HG03097 (cell line): ENCODE data around the gene UGT1A4.

ENCODE experiments used
- ATAC-seq: cut with Tn5 transposase; IDR thresholded peaks from one replicate; pipeline ENCODE4 v1.9.1; 2021; ENCODE audit not compliant: unreplicated experiment, low FRiP score

Gene UGT1A4

GRCh38 chr2:233718552-233718951 lies at the start of gene UGT1A4:
Gene UGT1A4 (plus strand): TSS chr2:233718736. CDS start chr2:233718821, 85 bp downstream.
- ATAC-seq, result no peak

- ATAC-seq, result no peak
Measured at GRCh38 chr2:233671290-233672161, 47.0 kb upstream of the UGT1A4 start, which contains the start of gene UGT1A9. Gene UGT1A9 (plus strand): TSS chr2:233671898. CDS start chr2:233671935, 37 bp downstream.

- ATAC-seq, result no peak
Measured at GRCh38 chr2:233672886-233673285, 45.6 kb upstream of the UGT1A4 start.

GRCh38 chr2:233673896-233674295 lies 44.6 kb upstream of the UGT1A4 start:
- no peak for ATAC-seq

- ATAC-seq, result no peak
Measured at GRCh38 chr2:233674314-233674713, 44.2 kb upstream of the UGT1A4 start.

- ATAC-seq, result no peak
Measured at GRCh38 chr2:233674995-233675394, 43.5 kb upstream of the UGT1A4 start.

- no peak for ATAC-seq
Measured at GRCh38 chr2:233676046-233676445, 42.5 kb upstream of the UGT1A4 start.

- no peak for ATAC-seq
Measured at GRCh38 chr2:233679196-233679595, 39.3 kb upstream of the UGT1A4 start.

GRCh38 chr2:233680361-233681045 lies 38.0 kb upstream of the UGT1A4 start:
- no peak for ATAC-seq

GRCh38 chr2:233681521-233682099 lies 36.9 kb upstream of the UGT1A4 start, which contains the start of gene UGT1A7:
Gene UGT1A7 (plus strand): TSS chr2:233681901. CDS start chr2:233681938, 37 bp downstream.
- no peak for ATAC-seq

GRCh38 chr2:233684640-233685039 lies 33.9 kb upstream of the UGT1A4 start:
- no peak for ATAC-seq

GRCh38 chr2:233686928-233687327 lies 31.6 kb upstream of the UGT1A4 start:
- ATAC-seq, result no peak

- ATAC-seq, result no peak
Measured at GRCh38 chr2:233688341-233688740, 30.2 kb upstream of the UGT1A4 start.

GRCh38 chr2:233689031-233689430 lies 29.5 kb upstream of the UGT1A4 start:
- no peak for ATAC-seq

GRCh38 chr2:233689501-233689900 lies 29.0 kb upstream of the UGT1A4 start:
- ATAC-seq, result no peak

GRCh38 chr2:233690444-233690843 lies 28.1 kb upstream of the UGT1A4 start:
- ATAC-seq, result no peak

GRCh38 chr2:233691443-233692433 lies 26.8 kb upstream of the UGT1A4 start:
- ATAC-seq, result no peak

GRCh38 chr2:233692648-233693047 lies 25.9 kb upstream of the UGT1A4 start, which contains the start of gene UGT1A6:
Gene UGT1A6 (plus strand): TSS chr2:233692890. CDS start chr2:233693005, 115 bp downstream.
- no peak for ATAC-seq

GRCh38 chr2:233693963-233694362 lies 24.6 kb upstream of the UGT1A4 start:
- no peak for ATAC-seq

GRCh38 chr2:233698740-233699139 lies 19.8 kb upstream of the UGT1A4 start:
- no peak for ATAC-seq
